PFSK-1 (cell line): Measurements from ENCODE around the gene OGFOD3.

ENCODE experiments used
- FOXP2 ChIP-seq: optimal IDR thresholded peaks from 2 replicates; pipeline ENCODE3; 2011; ENCODE audit warnings: borderline replicate concordance, control low read depth, inconsistent platforms; ENCODE audit not compliant: insufficient read depth; ENCODE audit errors: extremely low read length, extremely low read depth
- POLR2AphosphoS5 ChIP-seq: IDR thresholded peaks from 2 replicates; pipeline ENCODE4 v1.6.1; 2012; ENCODE audit warnings: low read depth, mild to moderate bottlenecking, control low read depth, low read length, moderate library complexity
- SIN3A ChIP-seq: IDR thresholded peaks from 2 replicates; pipeline ENCODE4 v1.6.1; 2012; ENCODE audit warnings: mild to moderate bottlenecking, low read length, moderate library complexity, borderline replicate concordance; ENCODE audit not compliant: insufficient read depth
- TAF1 ChIP-seq: IDR thresholded peaks from 2 replicates; pipeline ENCODE4 v1.6.1; 2012; ENCODE audit warnings: low read length, control low read depth, borderline replicate concordance; ENCODE audit not compliant: insufficient read depth
- TF ChIP-seq, protein P1 (sequence below), 2 experiments: IDR thresholded peaks; 2 replicates each; pipeline versions ENCODE4 v1.6.1 to v1.8.0; 2011 to 2012; ENCODE audit warnings: low read depth in 2 of 2, low read length in 2 of 2, control low read depth in 1 of 2, inconsistent platforms in 1 of 2, mild to moderate bottlenecking in 1 of 2, moderate library complexity in 1 of 2; ENCODE audit not compliant: insufficient read depth in 1 of 2

The OGFOD3 gene

DNA sequence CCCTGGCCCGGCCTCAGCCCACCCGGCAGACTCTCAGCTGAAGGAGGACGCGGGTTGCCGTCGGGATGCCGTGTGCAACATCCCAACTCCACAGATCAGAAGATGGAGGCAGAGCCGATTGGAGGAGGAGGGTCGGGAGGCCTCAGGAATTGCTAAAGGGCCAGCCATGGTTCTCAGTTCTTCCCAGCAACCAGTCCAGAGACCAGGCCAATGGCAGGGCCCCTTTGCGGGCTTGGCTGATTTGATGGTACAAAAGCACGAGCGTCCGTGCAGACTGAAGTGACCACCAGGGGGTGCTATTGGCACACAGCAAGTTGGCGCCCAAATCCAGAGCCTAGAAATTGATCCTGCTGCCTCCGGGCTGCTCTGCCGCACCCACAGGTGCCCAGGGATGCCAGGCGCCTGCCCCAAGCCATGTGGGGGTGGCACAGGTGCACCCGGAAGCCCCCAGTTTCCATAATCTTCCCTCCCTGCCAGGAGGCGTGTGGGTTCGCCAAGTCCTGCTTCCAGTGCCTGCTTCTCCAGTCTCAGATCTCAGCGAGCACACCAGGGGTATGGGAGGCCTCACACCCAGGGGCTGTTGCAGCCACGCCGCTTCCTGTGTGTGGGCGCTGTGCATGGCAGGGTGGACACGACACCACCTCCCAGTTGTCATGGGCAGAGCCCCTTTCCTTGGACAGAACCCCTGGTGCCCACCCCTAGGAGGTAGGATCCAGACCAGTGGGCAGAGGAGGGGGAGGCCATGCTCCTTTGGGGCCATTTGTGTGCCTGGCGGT, 66.5 kb downstream of the OGFOD3 start:
- TF ChIP-seq SIN3A: no peak
- TF ChIP-seq POLR2AphosphoS5: no peak
- TF ChIP-seq FOXP2: no peak
- TF ChIP-seq, protein P1, sequence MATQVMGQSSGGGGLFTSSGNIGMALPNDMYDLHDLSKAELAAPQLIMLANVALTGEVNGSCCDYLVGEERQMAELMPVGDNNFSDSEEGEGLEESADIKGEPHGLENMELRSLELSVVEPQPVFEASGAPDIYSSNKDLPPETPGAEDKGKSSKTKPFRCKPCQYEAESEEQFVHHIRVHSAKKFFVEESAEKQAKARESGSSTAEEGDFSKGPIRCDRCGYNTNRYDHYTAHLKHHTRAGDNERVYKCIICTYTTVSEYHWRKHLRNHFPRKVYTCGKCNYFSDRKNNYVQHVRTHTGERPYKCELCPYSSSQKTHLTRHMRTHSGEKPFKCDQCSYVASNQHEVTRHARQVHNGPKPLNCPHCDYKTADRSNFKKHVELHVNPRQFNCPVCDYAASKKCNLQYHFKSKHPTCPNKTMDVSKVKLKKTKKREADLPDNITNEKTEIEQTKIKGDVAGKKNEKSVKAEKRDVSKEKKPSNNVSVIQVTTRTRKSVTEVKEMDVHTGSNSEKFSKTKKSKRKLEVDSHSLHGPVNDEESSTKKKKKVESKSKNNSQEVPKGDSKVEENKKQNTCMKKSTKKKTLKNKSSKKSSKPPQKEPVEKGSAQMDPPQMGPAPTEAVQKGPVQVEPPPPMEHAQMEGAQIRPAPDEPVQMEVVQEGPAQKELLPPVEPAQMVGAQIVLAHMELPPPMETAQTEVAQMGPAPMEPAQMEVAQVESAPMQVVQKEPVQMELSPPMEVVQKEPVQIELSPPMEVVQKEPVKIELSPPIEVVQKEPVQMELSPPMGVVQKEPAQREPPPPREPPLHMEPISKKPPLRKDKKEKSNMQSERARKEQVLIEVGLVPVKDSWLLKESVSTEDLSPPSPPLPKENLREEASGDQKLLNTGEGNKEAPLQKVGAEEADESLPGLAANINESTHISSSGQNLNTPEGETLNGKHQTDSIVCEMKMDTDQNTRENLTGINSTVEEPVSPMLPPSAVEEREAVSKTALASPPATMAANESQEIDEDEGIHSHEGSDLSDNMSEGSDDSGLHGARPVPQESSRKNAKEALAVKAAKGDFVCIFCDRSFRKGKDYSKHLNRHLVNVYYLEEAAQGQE (IDR thresholded peaks at IDR 0.05; ENCODE audit: insufficient read depth in 1 of 2, low read depth in 2 of 2, low read length in 2 of 2): peak; percentile 84 to 87
- TF ChIP-seq TAF1: no peak

DNA sequence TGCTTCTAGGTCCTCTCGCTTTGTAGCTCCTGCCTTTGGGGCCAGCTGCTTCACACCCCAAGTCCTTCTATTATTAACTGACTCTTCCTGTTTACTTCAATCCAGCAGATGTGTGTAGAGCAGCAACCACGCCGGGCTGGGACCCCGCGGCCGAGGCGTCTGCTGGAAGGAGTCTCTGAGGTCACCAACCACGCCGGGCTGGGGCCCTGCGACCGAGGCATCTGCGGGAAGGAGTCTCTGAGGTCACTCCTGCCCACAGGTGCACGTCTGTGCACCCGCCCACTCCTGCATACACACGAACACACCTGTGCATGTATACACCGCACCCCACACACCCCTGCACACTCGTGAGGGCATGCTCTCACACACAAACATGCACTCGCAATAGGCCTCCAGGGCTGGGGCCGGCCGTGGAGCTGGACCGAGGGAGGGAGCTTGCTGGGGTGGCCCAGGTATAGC, 67.1 kb downstream of the OGFOD3 start:
- peak; percentile 22 for TF ChIP-seq FOXP2
- TF ChIP-seq POLR2AphosphoS5: no peak

DNA sequence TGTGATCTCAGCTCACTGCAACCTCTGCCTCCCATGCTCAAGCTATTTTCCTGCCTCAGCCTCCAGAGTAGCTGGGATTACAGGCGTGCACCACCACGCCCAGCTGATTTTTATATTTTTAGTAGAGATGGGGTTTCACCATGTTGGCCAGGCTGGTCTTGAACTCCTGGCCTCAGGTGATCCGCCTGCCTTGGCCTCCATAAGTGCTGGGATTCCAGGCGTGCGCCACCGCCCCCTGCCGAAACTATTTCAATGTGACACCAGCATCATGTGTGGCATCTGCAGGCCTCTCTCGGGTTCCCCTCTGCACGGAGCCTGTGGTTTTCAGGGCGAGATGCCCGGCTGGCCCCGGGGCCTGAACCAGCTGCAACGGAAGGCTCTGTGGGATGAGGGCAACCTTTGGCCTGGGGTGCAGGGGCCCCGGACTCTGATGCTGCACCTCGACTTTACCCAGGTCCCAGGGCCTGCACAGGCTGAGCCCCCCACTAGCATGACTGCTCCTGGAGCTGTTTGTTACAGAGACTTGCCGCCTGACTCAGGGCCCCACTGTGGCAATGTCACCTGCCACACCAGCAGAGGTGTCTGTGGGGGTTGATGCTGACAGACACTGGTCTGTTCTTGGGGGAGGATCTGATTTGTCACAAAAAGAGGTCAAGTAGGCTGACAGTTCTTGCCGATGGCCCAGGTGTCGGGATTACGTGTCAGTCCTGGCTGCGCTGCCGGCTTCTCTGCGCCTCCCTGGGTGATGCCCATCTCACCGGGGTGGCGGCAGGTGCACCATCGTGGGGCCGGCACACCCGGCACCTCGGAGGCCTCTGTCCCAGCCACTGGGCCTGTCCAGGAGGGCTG, 68.0 kb downstream of the OGFOD3 start:
- TF ChIP-seq SIN3A (no peak), POLR2AphosphoS5 (no peak), TAF1 (no peak), FOXP2 (no peak)
- TF ChIP-seq, protein P1 (IDR thresholded peaks at IDR 0.05; ENCODE audit: insufficient read depth in 1 of 2, low read depth in 2 of 2, low read length in 2 of 2): no peak

DNA sequence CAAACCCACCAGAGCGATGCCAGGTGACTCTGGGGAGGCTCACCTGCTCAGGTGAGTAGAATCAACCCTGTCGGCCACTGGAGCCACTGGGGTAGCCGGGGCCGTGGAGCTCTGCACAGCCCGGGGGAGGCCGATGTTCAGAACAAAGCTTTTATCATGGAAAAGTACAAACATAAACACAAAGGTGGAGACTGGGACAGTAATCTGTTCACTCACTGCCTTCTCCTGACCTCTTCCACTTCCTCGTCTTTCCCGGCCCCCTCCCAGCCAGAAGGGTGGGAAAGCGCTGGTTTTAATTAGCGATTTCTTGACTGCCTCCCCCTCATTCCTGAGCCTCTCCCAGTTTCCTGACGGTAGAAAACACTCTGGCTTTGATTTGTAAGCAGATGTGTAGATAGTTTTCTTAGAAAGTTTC, 69.1 kb downstream of the OGFOD3 start:
- TF ChIP-seq, protein P1 (IDR thresholded peaks at IDR 0.05; ENCODE audit: insufficient read depth in 1 of 2, low read depth in 2 of 2, low read length in 2 of 2): peak in 1 of 2 experiments; percentile 31; a peak in 1 of 4 replicates
- no peak for TF ChIP-seq POLR2AphosphoS5

DNA sequence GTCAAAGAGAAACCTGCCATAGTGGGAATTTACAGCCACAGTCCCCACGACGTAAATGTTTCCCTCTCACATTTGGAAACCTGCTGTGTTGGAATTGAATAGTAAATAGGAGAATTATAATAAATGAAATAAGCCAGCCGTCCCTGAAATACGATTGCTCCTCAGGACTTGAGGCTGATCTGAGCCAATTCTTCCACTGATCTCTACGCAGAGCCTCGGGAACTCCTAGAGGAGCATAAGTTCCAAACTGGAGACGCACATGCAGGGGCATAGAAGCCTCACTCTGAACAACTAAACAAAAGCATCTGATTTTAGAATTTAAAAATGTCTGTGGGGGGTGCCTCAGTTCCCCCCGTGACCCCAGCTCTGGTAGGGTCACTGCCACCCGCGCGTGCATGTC, 69.5 kb downstream of the OGFOD3 start:
- TF ChIP-seq, protein P1 (IDR thresholded peaks at IDR 0.05; ENCODE audit: insufficient read depth in 1 of 2, low read depth in 2 of 2, low read length in 2 of 2): no peak
- TF ChIP-seq FOXP2 (no peak), POLR2AphosphoS5 (no peak), TAF1 (no peak), SIN3A (no peak)
